Ecto neural progenitor cell (in vitro differentiated cells): Measurements from ENCODE around the gene TRIM38.
A peak's percentile ranks its signal among the peaks of the same experiment; 100 is the strongest.

ENCODE experiments used
- DNase-seq: peaks from one replicate; pipeline ENCODE4 v3.0.0-alpha.2; 2018; ENCODE audit warnings: low spot score

The TRIM38 gene

DNA sequence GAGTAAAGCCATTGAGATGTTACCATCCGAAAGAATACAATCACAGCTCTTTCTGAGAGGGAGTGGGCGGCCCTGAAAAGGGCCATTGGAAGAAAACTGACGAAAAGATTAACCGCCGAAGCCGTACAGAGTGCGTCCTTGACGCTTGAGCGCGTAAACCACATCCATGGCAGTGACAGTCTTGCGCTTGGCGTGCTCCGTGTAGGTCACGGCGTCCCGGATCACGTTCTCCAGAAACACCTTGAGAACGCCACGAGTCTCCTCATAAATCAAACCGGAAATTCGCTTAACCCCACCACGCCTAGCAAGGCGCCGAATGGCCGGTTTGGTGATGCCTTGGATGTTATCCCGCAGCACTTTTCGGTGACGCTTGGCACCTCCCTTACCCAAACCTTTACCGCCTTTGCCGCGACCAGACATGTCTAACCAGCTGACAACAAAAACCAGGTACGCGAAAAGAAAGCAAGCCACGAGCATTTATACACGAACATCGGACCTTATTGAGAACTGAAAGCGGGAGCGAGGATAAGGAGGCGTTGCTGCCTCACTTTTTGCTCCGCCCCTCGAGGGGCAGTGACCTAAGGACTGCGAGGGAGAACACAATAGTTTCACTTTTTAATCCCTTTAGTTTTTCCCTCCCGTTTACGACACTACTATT lies 64.4 kb downstream of the TRIM38 start:
- DNase-seq, result peak; percentile 87

DNA sequence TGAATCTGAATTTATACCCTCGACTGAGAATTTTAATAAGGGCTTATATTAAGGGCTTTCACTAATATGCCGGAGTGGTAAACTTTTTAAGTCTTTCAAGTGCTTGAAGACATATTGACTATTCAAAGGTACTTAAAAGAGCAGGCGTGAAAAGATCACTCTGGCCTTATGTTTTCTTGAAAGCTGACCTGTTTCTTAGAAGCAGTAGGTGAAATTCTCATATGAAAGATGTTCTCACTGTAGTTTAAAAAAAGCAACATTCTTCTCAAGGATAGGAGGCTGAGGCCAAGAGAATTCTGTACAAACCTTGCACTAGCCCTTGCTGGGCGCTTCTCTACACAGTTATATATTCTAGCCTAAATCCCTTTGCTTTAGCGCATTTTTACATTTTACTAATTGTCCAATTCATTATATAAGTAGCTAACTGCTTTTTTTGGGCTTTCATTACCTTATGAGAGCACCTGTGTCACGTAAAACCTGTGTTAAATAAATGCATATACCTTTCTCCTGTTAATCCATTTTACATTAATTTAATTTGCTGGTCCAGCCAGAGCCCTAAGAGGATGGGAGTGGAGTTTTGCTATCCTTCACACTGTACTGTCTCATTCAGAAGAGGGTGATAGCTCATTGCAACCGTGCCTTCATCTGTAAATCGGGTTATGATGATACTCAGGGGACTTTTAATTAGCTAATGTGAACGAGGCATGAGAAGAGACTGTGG lies 65.0 kb downstream of the TRIM38 start:
- DNase-seq, result no peak

DNA sequence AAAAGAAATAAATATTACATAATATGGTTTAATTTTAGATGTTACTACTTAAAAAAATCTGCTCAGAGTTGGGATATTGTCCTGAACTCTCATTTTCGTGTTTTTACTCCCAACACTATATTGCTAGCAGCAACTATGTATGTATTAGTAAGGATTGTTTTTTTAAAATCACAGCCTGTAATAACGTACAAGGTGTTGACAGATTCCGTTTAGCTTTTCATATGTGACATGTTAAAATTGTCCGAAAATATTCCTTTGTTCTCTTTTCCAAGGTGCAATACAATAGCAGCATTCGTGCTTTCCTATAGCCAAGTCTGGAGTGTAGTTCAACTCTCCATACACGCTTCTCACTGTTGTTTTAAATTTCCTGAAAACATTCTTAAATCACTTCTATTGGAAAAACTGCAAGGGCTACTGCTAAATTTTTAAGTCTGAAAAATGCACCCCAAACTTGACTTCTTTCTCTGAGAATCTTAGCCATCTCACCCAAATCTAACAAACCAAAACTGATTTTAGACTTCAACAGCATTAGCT lies 65.7 kb downstream of the TRIM38 start:
- DNase-seq, result no peak

DNA sequence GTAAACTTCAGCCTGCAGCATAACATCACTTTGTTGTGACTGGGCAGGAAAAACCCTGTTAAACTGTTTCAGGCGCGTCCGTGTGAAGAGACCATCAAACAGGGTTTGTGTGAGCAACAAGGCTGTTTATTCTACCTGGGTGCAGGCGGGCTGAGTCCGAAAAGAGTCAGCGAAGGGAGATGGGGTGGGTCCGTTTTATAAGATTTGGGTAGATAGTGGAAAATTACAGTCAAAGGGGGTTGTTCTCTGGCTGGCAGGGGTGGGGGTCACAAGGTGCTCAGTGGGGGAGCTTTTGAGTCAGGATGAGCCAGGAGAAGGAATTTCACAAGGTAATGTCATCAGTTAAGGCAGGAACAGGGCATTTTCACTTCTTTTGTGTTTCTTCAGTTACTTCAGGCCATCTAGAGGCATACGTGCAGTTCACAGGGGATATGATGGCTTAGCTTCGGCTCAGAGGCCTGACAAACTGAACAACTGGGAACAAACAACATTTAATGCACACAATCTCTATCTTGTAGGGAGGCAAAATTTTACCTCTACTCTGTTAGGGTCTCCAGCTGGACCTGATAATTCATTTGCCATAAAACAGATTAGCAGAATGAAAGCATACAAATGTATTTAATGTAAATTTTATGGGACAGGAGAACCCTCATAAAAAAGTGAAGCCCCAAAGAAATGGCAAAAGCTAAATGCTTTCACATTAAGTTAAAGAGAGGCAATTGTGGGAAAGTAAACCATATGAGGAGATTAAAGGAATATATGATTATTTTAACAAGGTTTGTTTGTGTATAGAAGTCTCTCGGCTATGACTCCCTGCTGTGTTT lies 66.4 kb downstream of the TRIM38 start:
- DNase-seq, result no peak

DNA sequence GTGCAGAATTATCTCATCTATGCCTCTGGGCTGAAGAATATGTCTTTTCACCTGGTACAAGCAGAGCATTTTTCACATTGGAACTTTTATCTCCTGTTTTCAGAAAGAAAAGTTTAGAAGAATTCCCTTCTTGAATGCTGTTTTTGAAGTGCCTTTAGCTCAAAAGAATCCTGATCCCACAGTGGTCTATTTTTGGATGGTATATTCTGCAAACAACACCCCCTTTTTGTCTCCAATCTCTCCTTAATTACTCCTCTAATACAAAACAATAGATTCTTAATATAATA lies 66.9 kb downstream of the TRIM38 start:
- no peak for DNase-seq

DNA sequence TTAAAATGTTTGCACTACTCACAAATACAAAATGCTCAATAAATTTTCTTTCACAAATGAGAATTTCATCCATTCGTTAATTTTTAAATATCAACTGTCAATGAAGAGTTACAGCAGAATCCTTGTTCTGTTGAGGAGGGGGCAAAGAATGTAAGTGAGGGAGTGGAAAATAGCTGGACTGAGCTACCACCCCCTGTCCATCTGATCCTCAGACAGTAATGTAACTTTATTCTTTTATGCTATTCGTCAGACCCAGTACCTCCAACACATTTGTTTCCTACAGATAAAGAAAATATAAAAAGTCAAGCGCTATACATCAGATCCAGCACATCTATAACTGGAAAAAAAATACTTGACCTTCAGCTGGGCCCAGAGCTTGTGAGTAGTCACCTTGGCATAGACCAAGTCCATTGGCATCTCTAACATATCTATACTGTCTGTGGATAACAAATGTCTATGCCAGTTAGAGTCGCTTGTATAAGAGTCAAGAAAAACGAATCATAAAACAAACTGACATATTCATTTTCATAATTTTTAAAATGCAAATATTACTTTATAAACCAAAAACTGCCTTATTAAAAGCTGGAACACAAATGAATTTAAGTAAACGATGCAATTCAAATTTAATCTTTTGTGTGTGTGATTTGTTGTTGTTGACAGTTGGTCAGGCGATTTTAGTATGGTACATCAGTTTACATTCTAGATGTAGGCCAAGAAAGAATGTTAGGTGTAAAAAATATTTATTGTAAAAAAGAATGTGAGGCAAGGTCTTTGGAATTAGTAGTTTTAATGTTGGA lies 67.5 kb downstream of the TRIM38 start:
- DNase-seq, result no peak

DNA sequence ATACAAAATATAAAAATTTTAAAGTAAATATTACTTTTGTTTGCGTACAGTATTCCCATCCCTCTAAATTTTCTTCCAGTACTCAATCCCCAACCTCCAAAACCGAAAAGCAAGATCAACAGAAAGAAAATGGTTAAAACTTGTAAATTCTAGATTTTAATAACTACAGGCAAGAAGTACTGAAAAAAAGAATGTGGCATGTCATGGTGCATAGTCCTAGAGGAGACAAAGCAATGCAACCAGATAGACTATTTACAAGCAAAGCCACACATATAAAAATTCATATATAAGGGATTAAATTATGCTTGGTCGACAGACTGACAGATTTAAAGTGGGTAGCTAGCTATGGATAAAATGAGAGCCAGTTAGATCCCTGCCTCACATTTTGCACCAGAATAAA lies 68.1 kb downstream of the TRIM38 start:
- no peak for DNase-seq

DNA sequence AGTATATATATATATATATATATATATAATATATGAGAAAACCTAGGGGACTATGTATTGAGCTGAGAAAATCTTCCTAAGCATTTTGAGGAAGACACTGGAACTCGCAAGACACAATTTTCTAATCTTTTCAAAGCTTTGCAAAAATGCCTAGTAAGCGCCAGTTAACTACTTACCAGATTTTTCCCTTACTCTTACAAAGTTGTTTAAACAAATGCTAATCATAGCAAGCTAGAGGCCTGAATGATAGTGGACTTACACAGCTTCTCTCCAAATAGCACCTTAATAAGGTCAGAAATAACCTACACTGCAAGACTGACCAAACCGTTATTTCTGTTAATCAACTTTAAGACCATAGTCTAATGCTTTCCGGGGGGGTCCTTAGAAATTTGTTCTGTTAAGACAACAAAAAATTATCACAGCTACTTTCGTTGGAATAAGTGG lies 68.6 kb downstream of the TRIM38 start:
- no peak for DNase-seq

DNA sequence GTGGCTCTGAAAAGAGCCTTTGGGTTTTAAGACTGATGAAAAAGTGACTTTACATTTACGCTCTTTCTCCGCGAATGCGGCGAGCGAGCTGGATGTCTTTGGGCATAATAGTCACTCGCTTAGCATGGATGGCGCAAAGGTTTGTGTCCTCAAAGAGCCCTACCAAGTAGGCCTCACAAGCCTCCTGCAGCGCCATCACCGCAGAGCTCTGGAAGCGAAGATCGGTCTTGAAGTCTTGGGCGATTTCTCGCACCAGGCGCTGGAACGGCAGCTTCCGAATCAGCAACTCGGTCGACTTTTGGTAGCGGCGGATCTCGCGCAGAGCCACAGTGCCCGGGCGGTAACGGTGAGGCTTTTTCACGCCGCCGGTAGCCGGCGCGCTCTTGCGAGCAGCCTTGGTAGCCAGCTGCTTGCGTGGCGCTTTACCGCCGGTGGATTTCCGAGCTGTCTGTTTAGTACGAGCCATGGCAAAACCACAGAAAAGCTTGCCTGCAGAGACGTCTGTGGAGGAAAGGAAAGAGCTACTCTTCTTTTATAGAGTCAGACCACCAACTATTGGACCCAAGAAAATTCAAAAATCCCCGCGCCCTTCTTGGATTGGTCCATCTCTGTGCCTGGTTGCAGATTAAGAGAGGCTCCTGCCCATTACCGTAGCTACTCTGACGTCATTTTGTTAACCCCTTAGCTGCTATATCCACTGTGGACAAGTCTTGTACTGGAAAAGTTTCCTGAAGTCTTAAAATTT lies 69.2 kb downstream of the TRIM38 start:
- peak; percentile 90 for DNase-seq

DNA sequence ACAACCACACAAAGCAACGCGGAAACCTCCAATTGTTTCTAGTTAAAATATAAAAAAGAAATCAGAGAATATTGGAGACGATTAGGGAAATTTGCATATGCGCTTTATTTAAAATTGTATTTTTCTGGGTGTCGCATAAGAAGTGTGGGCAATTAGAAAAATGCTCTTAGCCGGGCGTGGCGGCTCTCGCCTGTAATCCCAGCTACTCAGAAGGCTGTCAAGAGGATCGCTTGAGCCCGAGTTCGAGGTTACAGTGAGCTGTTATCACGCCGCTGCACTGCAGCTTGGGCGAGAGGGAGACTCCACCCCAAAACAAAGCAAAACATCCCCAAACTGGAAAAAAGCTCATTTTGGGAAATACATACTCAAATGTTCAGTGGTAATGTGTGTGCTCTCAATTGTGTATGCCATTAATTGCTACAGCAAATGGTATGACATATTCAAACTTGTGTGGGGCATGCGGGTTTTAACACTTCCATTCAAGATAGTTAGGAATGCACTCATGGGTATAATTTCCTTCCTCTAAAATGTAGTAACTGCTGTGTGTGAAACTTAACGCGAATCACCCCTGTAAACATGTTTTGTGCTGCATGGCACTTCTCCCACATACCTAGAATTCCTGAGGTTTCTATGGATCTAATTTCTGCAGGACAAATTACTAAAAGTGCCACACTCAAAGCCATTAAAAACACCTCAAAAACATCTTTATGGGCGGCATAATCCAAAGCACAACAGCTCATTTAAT lies 69.9 kb downstream of the TRIM38 start:
- no peak for DNase-seq

DNA sequence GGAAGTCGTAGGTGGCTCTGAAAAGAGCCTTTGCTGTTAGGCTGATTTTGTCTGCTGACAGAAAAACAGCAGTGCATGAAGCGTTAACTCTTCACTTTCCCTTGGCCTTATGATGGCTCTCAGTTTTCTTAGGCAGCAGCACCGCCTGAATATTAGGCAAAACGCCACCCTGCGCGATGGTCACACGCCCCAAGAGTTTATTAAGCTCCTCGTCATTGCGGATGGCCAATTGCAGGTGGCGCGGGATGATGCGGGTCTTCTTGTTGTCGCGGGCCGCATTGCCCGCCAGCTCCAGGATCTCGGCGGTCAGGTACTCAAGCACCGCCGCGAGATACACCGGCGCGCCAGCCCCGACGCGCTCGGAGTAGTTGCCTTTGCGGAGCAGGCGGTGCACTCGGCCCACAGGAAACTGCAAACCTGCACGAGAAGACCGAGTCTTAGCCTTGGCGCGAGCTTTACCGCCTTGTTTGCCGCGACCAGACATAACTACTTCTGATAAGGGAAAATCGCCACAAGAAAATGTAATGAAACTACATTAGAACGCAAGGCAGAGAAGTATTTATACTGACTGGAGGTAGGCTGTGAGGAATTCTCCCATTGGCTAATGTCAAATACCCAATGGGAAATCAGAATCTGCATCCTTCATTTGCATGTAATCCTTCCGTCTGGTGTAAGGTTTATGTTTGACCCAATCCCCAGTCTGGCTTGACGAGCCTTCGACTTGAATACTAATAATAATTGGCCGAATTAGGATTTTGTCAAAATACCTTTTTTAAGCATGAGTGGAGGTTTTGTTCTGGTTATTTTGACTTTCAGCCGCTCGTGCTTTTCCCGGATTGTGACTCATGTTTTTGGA lies 70.7 kb downstream of the TRIM38 start:
- DNase-seq, result peak; percentile 83

DNA sequence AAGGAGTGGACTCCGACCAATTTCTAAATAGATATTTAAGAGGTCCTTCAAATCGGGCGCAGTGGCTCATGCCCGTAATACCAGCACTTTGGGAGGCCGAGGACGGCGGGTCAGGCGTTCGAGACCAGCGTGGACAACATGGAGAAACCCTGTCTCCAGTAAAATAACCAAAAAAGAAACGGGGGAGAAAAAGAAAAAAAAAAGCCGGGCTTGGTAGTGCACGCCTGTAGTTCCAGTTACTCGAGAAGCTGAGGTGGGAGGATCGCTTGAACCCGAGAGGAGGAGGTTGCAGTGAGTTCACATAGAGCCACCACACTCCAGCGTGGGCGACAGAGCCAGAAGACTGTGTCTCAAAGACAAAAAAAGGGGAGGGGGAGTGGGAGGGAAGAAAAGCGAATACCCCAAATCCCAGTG lies 71.3 kb downstream of the TRIM38 start:
- peak; percentile 78 for DNase-seq

DNA sequence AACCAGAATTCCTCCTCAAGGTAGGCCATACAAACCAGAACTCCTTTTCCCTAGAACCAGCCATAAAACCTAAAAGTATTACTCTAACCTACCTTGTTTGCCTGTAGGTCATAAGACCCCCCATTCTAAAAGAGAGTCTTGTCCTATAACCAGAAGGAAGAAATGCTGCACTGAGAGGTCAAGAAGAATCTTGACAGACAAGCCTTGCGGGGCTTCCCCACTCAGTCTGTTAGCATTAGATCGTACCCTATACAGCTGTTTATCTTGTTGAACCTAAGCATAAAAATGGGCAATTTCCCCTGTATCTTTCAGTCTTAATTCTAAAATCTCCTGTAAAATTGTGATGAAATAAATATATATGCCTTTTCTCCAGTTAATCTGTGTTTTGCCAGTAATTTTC lies 72.3 kb downstream of the TRIM38 start:
- no peak for DNase-seq
